OCI-LY7 (cell line): Measurements from ENCODE around the gene SIGLEC12.

Source experiments
- EZH2phosphoT487 ChIP-seq: fragments of 200-600 bp; sonication (generic); IDR thresholded peaks from 2 replicates; pipeline ENCODE4 v1.6.1; 2018; ENCODE audit warnings: low read depth, borderline replicate concordance, mild to moderate bottlenecking, mixed run types, antibody characterized with exemption, low read length, moderate library complexity, mixed read lengths
- TF ChIP-seq, protein P1 (sequence below): fragments of 200-600 bp; sonication (generic); conservative IDR thresholded peaks from 2 replicates; pipeline ENCODE4 v1.5.1; 2014; ENCODE audit warnings: mild to moderate bottlenecking, antibody characterized with exemption, low read length, moderate library complexity, mixed read lengths

DNA sequence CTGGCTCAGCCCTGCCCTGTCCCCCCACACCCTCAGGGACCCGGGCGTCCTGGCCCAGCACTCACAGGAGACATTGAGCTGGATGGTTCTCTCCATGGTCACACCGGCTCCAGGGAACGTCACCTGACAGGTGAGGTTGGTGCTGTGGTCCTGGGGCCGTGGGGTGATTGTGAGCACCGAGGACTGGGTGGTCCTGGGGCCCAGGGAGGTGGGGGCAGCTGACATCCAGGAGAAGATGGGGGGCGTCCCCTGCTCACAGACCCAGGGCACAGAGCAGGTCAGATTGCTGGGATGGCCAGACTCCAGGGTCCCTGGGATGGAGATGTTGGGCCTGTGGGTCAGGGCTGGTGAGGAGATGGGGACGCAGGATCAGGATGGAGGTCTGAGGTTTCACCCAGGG is 29.0 kb upstream of the SIGLEC12 start:
- TF ChIP-seq, protein P1, sequence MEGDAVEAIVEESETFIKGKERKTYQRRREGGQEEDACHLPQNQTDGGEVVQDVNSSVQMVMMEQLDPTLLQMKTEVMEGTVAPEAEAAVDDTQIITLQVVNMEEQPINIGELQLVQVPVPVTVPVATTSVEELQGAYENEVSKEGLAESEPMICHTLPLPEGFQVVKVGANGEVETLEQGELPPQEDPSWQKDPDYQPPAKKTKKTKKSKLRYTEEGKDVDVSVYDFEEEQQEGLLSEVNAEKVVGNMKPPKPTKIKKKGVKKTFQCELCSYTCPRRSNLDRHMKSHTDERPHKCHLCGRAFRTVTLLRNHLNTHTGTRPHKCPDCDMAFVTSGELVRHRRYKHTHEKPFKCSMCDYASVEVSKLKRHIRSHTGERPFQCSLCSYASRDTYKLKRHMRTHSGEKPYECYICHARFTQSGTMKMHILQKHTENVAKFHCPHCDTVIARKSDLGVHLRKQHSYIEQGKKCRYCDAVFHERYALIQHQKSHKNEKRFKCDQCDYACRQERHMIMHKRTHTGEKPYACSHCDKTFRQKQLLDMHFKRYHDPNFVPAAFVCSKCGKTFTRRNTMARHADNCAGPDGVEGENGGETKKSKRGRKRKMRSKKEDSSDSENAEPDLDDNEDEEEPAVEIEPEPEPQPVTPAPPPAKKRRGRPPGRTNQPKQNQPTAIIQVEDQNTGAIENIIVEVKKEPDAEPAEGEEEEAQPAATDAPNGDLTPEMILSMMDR: no peak
- no peak for TF ChIP-seq EZH2phosphoT487
